ENCODE measurements around the gene RWDD3. TPM values are rescaled to one million over a fixed set of nuclear protein-coding genes. Genes with fewer than 3 reads are reported as not detected.

RWDD3 gene
- total RNA-seq, 2 experiments from 2014 or later: 16.8 to 17.1 TPM

GRCh38 chr1:95209291-95209690 lies 24.7 kb upstream of the RWDD3 start:
- no peak for ATAC-seq
- no peak overlapping the region for H3K4me3 Mint-ChIP-seq
- no peaks in the 10 kb centered on the region for H3K36me3 Mint-ChIP-seq (ENCODE audit: low read depth)
- peaks cover 4% of the 10 kb centered on the region for H3K27me3 Mint-ChIP-seq (ENCODE audit: low read depth)
- H3K27ac Mint-ChIP-seq: no peak overlapping the region
- H3K4me1 Mint-ChIP-seq (ENCODE audit: low read depth): no peaks in the 10 kb centered on the region
- DNase-seq: no peak
- no peaks in the 10 kb centered on the region for H3K9me3 Mint-ChIP-seq (ENCODE audit: insufficient read depth)
- POLR2A ChIA-PET: no interaction called here
- CTCF ChIA-PET: interaction anchor here (1.6 kb wide), 1 partner anchor 24 kb away, joined by 3 read pairs; the partner anchor contains the start of gene RWDD3

GRCh38 chr1:95216292-95216990 lies 17.6 kb upstream of the RWDD3 start:
- no peak overlapping the region for H3K4me3 Mint-ChIP-seq
- POLR2A ChIA-PET: no interaction called here
- DNase-seq: no peak
- peaks cover 8% of the 10 kb centered on the region for H3K27me3 Mint-ChIP-seq (ENCODE audit: low read depth)
- no peak overlapping the region for H3K27ac Mint-ChIP-seq
- no peaks in the 10 kb centered on the region for H3K36me3 Mint-ChIP-seq (ENCODE audit: low read depth)
- no peaks in the 10 kb centered on the region for H3K4me1 Mint-ChIP-seq (ENCODE audit: low read depth)
- no peaks in the 10 kb centered on the region for H3K9me3 Mint-ChIP-seq (ENCODE audit: insufficient read depth)
- ATAC-seq: no peak
- CTCF ChIA-PET: no interaction called here

DNA sequence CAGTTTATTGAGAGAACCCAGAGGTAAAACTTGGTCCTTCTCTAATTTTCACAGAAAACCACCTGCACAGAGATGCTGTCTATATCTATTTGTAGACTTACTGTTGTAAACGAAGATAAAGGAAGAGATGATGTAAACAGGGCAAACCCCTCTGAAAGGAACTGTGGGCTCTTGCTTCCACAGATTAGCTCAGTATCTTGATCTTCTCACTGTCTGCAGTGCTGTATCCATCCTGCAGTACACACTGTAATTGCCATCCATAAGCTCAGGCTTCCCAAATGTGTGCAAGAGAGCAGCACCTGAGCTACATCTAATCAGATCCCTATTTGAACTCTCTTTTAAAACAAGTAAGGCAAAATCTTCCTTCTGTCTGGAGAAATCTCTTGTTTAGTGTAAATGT lies 16.6 kb upstream of the RWDD3 start:
- no peak overlapping the region for H3K27ac Mint-ChIP-seq

DNA sequence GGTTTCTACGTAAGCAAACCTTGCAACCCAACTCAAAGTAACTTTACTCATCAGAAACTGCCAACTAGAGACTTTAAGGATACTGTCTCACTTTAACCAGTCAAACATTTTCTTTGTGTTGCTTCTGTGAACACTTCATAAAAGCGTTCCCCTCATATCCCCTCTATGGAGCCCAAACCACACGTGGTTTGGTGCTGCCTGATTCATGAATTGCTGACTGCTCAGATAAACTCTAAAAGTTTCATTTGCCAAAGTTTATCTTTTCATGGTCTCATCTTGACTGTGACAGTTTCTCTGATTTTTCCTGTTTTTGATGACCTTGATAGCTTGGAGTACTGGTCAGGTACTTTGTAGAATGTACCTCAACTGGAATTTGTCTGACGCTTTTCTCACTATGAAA lies 14.6 kb upstream of the RWDD3 start:
- peaks cover 6% of the 10 kb centered on the region for H3K27me3 Mint-ChIP-seq (ENCODE audit: low read depth)
- ChIA-PET CTCF (no interaction called here), POLR2A (no interaction called here)
- no peaks in the 10 kb centered on the region for H3K36me3 Mint-ChIP-seq (ENCODE audit: low read depth)
- H3K27ac Mint-ChIP-seq: no peak overlapping the region
- no peak overlapping the region for H3K4me3 Mint-ChIP-seq
- H3K9me3 Mint-ChIP-seq (ENCODE audit: insufficient read depth): no peaks in the 10 kb centered on the region
- DNase-seq (no peak), ATAC-seq (no peak)
- H3K4me1 Mint-ChIP-seq (ENCODE audit: low read depth): no peaks in the 10 kb centered on the region

More for the DNA sequence above, 16.6 kb upstream of the RWDD3 start:
- DNase-seq: no peak
- Mint-ChIP-seq H3K9me3 (ENCODE audit: insufficient read depth) (no peaks in the 10 kb centered on the region), H3K4me3 (no peak overlapping the region), H3K27me3 (ENCODE audit: low read depth) (peaks cover 8% of the 10 kb centered on the region), H3K36me3 (ENCODE audit: low read depth) (no peaks in the 10 kb centered on the region), H3K4me1 (ENCODE audit: low read depth) (no peaks in the 10 kb centered on the region)
- ATAC-seq: no peak
- ChIA-PET CTCF (no interaction called here), POLR2A (no interaction called here)

DNA sequence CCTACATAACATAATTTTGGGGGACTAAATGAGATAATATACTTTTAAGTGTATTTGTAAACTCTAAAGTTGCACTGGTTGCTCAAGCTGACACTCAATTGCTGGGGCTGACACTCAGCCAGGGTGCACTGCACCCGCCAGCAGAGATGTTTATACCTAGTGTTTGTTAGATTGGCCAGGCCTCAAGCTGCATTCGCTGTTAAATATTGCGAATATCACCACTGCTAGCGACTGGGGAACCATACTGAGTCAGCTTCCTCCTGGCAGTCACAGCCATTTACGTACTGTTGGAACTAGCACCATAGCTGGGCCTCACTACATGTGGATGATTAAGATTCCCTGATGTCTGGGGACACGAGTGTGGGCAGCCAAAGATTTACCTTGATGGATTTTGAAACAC lies 12.7 kb upstream of the RWDD3 start:
- ChIA-PET POLR2A (no interaction called here), CTCF (interaction anchor here (4.0 kb wide), 1 partner anchor 12 kb away, joined by 21 read pairs; the partner anchor contains the start of gene RWDD3)
- Mint-ChIP-seq H3K4me3 (no peak overlapping the region), H3K36me3 (ENCODE audit: low read depth) (no peaks in the 10 kb centered on the region), H3K4me1 (ENCODE audit: low read depth) (no peaks in the 10 kb centered on the region), H3K9me3 (ENCODE audit: insufficient read depth) (no peaks in the 10 kb centered on the region), H3K27ac (no peak overlapping the region), H3K27me3 (ENCODE audit: low read depth) (peaks cover 3% of the 10 kb centered on the region)
- no peak for DNase-seq
- no peak for ATAC-seq

- H3K27me3 Mint-ChIP-seq (ENCODE audit: low read depth): peaks cover 13% of the 10 kb centered on the region
- CTCF ChIA-PET: interaction anchor here (4.0 kb wide), 1 partner anchor 11 kb away, joined by 21 read pairs; the partner anchor contains the start of gene RWDD3
- no peaks in the 10 kb centered on the region for H3K9me3 Mint-ChIP-seq (ENCODE audit: insufficient read depth)
- no peaks in the 10 kb centered on the region for H3K36me3 Mint-ChIP-seq (ENCODE audit: low read depth)
- POLR2A ChIA-PET: interaction anchor here (1.4 kb wide), 1 partner anchor 11 kb away, joined by 3 read pairs; no protein-coding TSS in a partner anchor
- no peak for DNase-seq
- H3K27ac Mint-ChIP-seq: no peak overlapping the region
- ATAC-seq: no peak
- H3K4me1 Mint-ChIP-seq (ENCODE audit: low read depth): no peaks in the 10 kb centered on the region
- H3K4me3 Mint-ChIP-seq: no peak overlapping the region
These were observed 11.4 kb upstream of the RWDD3 start for GRCh38 chr1:95222629-95223028.

- no peak for ATAC-seq
- H3K27ac Mint-ChIP-seq: no peak overlapping the region
- ChIA-PET CTCF (interaction anchor here (4.0 kb wide), 1 partner anchor 10 kb away, joined by 21 read pairs; the partner anchor contains the start of gene RWDD3), POLR2A (interaction anchor here (1.4 kb wide), 1 partner anchor 11 kb away, joined by 3 read pairs; no protein-coding TSS in a partner anchor)
- H3K36me3 Mint-ChIP-seq (ENCODE audit: low read depth): no peaks in the 10 kb centered on the region
- H3K27me3 Mint-ChIP-seq (ENCODE audit: low read depth): peaks cover 14% of the 10 kb centered on the region
- H3K4me1 Mint-ChIP-seq (ENCODE audit: low read depth): no peaks in the 10 kb centered on the region
- H3K9me3 Mint-ChIP-seq (ENCODE audit: insufficient read depth): no peaks in the 10 kb centered on the region
- H3K4me3 Mint-ChIP-seq: no peak overlapping the region
- no peak for DNase-seq
These were observed 10.9 kb upstream of the RWDD3 start for GRCh38 chr1:95223110-95223509.

DNA sequence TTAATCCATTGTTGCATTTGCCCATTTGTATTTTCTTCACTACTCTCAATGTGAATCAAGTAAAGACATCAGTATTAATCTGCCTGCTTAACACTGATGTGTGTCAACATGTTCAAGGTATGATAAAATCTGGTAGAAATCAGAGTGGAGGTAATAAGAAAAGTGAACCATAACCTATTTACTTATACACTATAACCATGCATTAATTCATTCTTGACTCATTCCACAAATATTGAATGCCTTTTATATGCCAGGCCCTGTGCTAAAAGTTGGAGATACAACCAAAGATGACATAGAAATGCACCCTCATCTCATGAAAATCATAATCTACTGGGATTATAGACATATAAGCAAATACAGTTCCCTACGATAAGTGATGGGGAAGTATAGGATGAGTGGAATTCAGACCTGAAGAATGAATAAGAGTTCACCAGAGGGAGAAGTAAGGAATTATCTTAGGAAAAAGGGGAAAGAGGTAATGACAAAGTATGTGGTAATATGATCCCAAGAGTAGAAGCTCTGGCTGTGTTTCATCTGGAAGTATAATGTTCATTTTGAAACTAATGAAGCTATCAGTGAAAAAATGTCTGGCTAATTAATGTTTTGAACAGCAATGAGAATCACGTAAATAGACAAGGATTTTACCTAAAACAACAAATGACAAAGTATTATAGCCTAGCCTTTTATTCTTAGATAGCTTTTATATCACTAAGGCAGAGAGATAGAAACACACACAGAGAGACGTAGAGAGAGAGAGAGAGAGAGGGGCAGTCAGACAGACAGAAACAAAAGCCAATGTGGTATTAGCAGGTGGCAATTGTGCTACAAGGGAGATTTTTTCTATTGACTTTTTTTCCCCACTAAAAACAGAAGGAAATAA lies 7.0 kb upstream of the RWDD3 start:
- H3K27me3 Mint-ChIP-seq (ENCODE audit: low read depth): peaks cover 23% of the 10 kb centered on the region
- no peaks in the 10 kb centered on the region for H3K9me3 Mint-ChIP-seq (ENCODE audit: insufficient read depth)
- no peaks in the 10 kb centered on the region for H3K4me1 Mint-ChIP-seq (ENCODE audit: low read depth)
- ChIA-PET POLR2A (no interaction called here), CTCF (interaction anchor here (1.1 kb wide), 1 partner anchor 143 kb away, joined by 3 read pairs; no protein-coding TSS in a partner anchor)
- no peak for ATAC-seq
- H3K36me3 Mint-ChIP-seq (ENCODE audit: low read depth): no peaks in the 10 kb centered on the region
- no peak overlapping the region for H3K4me3 Mint-ChIP-seq
- DNase-seq: no peak
- H3K27ac Mint-ChIP-seq: no peak overlapping the region

DNA sequence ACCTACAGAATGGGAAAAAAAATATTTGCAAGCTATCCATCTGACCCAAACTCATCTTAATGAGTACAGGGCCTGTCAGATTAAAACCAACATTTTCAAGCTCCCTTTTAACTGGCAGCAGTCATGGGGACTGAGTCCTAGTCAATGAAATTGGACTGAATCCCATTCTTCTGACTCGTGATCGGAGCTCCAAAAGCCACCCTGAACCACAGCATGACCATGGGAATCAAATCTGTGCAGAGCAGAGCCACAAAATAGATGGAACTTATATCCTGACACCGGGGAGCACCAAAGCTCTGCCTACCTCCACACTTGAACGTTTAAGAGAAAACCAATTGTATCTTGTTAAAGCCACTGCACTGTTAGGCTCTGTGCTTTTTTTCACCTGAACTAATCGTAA lies 5.0 kb upstream of the RWDD3 start:
- H3K36me3 Mint-ChIP-seq (ENCODE audit: low read depth): no peaks in the 10 kb centered on the region
- no peak overlapping the region for H3K4me3 Mint-ChIP-seq
- H3K27ac Mint-ChIP-seq: no peak overlapping the region
- POLR2A ChIA-PET: no interaction called here
- peaks cover 9% of the 10 kb centered on the region for H3K4me1 Mint-ChIP-seq (ENCODE audit: low read depth)
- DNase-seq (no peak), ATAC-seq (no peak)
- H3K9me3 Mint-ChIP-seq (ENCODE audit: insufficient read depth): no peaks in the 10 kb centered on the region
- CTCF ChIA-PET: no interaction called here
- H3K27me3 Mint-ChIP-seq (ENCODE audit: low read depth): peaks cover 27% of the 10 kb centered on the region

DNA sequence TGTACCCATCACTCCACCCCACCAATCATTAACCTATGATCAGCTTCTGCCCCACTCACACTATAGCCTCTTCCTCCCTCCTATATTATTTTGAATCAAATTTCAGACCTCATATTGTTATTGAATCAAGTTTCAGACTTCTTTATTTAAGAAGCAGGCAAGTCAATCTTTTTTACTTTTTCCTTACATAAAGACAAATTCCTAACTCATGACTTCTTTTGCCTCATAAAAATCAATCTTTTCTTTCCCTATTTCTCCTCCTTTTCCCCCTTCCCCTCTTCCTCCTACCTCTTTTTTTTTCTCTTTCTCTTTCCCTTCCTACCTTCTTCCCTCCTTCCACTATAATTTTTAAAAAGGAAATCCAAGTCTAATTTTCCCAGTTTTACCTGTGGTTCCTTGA lies 4.3 kb upstream of the RWDD3 start:
- H3K4me1 Mint-ChIP-seq (ENCODE audit: low read depth): peaks cover 11% of the 10 kb centered on the region
- H3K9me3 Mint-ChIP-seq (ENCODE audit: insufficient read depth): no peaks in the 10 kb centered on the region
- peaks cover 27% of the 10 kb centered on the region for H3K27me3 Mint-ChIP-seq (ENCODE audit: low read depth)
- CTCF ChIA-PET: no interaction called here
- POLR2A ChIA-PET: no interaction called here
- no peak overlapping the region for H3K4me3 Mint-ChIP-seq
- ATAC-seq (no peak), DNase-seq (no peak)
- peaks cover 2% of the 10 kb centered on the region for H3K36me3 Mint-ChIP-seq (ENCODE audit: low read depth)
- no peak overlapping the region for H3K27ac Mint-ChIP-seq

DNA sequence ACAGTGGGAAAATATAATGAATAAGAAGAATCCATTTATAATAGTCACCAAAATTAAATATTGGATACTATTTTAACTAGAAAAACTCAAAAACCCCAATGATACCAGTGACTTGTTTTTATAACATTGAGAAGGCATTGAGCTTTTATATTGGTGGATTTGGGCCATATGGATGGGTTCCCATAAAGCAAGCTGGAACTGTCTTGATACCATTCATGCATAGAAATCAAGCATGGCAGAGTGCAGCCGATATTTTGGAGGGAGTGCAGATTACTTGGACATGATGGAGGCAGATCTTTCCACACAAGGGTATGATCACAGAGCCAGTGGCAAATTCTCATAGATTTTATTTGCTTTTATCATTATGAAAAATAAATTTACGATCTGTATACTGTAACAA lies 3.8 kb upstream of the RWDD3 start:
- Mint-ChIP-seq H3K9me3 (ENCODE audit: insufficient read depth) (no peaks in the 10 kb centered on the region), H3K36me3 (ENCODE audit: low read depth) (peaks cover 3% of the 10 kb centered on the region), H3K27me3 (ENCODE audit: low read depth) (peaks cover 27% of the 10 kb centered on the region), H3K27ac (no peak overlapping the region), H3K4me1 (ENCODE audit: low read depth) (peaks cover 12% of the 10 kb centered on the region), H3K4me3 (no peak overlapping the region)
- no peak for DNase-seq
- ATAC-seq: no peak
- ChIA-PET CTCF (no interaction called here), POLR2A (no interaction called here)

DNA sequence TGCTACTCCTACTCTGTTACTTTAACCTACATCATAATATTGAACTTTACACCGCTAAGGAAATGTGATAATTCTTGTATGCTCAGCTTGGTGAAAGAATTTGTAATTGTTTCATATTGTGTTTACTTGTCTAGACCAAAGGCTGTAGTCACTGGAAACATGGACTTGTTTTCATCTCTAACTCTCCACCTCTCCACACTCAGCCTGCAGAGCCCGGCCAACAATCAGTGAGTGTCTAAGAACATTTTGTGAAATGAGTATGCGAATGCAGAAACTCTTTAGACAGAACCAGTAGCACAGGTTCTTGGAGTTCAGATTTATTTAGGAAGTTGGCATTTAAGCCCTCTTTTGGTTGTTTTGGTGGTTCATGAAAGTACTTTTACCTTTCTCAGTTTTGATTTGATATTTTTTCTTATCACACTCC lies 3.2 kb upstream of the RWDD3 start:
- CTCF ChIA-PET: no interaction called here
- H3K4me1 Mint-ChIP-seq (ENCODE audit: low read depth): peaks cover 17% of the 10 kb centered on the region
- peaks cover 27% of the 10 kb centered on the region for H3K27me3 Mint-ChIP-seq (ENCODE audit: low read depth)
- H3K9me3 Mint-ChIP-seq (ENCODE audit: insufficient read depth): no peaks in the 10 kb centered on the region
- H3K4me3 Mint-ChIP-seq: no peak overlapping the region
- no peak for ATAC-seq
- POLR2A ChIA-PET: no interaction called here
- no peak overlapping the region for H3K27ac Mint-ChIP-seq
- DNase-seq: no peak
- H3K36me3 Mint-ChIP-seq (ENCODE audit: low read depth): peaks cover 6% of the 10 kb centered on the region
